Stimulated activated CD8-positive, alpha-beta memory T cell treated with anti-CD3 and anti-CD28 coated beads, Interleukin-7, amount 100 ng/mL, for 24 hours (primary cell): ENCODE results near the gene RAET1L.
"Not testable (repeated sequence)": the region's sequence is repeated elsewhere in the genome, so short reads cannot be mapped to it uniquely, and the experiment has no call there.

Source experiments
- DNase-seq: peaks from one replicate; pipeline ENCODE4 v3.0.0-alpha.2; 2020; ENCODE audit warnings: low read depth

The RAET1L gene

DNA sequence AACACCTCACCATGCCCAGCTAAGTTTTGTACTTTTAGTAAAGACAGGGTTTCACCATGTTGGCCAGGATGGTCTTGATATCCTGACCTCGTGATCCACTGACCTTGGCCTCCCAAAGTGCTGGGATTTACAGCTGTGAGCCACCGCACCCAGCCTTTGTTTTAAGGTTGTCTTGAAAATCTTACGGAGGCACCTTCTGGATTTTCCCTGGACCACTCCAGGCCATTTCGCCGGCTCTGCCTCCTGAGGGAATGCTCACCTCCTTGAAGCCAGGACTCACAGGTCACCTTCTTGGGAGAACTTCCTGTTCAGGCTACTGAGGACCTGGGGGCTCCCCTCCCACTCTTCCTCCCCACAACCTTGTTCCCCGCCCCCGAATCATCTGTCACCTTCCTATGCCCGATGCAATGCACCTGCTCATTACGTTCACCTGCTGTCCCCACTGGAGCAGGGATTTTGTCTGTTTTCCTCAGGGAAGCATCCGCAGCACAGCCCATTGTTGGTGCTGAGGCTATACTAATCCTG lies 19.4 kb upstream of the RAET1L start:
- DNase-seq, result no peak

DNA sequence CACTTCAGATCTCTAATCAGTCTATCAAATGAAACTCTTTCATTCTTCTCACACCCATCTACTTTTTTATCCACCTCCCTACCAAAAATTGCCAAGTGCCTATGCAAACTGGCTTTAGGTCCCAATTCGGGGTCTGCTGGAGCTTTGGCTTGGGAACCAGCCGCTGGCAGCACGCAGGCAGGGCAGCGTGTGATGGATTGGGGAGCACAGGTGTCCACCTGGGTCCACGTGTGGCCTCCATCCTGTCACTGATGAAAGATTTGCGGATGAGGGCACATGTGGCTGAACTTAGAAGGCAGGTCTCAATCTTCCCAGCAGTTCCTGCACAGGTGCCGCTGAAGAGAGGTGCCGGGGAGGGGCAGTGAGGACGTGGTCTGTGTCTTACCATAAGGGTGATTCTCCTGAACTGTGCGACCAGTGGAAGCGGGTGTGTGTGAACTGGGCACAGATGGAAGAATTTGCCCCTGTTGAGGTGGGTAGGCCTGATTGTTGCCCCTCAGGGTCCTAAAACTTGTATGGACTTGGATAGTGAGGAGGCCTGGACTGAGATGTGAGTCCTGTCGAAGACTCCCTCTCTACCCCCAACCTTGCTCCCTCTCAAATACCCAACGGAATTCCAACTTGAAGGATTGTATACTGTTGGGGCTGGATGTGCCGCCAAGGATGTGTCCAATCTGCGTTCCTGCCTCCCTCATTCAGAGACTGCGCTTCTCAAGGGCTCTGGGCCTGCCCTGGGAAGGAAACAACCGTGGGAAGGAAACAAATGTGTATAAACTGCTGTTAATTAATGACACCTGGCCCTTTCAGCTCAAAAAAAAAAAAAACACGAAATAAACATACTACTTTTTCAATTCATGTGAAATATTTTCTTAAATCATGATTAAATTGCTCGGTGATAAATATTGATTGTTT lies 18.4 kb upstream of the RAET1L start:
- DNase-seq, result no peak

- no peak for DNase-seq
Measured at GRCh38 chr6:150043096-150043495, 17.8 kb upstream of the RAET1L start.

DNA sequence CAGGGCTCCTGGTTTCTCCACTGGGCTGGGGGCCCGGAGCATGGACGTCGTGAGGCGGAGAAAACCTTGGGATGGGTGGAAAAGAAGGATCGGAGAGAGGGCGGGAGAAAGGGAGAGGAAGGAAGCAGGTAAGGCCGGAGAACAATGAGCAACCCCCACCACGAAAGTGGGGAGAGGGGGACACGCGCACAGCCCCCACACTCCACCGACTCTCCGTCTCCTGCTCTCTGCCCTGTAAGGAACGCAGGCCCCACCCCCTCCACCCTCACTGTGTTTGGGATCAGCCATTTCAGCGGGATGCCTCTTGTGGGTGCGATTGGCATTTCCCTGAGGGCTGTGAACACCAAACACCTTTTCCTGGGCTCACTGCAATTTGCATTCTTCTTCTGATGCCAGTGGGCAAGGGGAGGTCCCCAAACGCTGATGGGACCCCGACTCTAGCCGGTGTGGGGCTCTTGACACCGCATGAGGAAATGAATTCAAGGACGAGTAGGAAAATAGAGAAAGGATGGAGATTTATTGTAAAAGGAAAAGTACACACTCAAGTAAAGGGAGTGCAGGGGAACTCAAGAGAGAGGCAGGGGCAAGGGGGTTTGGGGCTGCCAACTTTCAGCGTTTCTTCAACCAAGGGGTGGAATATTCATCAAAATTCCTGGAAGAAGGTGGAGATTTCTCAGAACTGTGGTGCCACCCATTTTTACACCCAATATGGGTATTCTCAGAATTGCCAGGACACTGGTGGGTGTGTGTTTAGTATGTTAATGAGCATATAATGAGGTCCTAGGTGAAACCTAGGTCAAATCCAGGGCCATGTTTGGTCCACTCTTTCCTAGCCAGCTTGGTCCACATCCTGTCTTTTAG lies 13.1 kb upstream of the RAET1L start:
- DNase-seq, result no peak

DNA sequence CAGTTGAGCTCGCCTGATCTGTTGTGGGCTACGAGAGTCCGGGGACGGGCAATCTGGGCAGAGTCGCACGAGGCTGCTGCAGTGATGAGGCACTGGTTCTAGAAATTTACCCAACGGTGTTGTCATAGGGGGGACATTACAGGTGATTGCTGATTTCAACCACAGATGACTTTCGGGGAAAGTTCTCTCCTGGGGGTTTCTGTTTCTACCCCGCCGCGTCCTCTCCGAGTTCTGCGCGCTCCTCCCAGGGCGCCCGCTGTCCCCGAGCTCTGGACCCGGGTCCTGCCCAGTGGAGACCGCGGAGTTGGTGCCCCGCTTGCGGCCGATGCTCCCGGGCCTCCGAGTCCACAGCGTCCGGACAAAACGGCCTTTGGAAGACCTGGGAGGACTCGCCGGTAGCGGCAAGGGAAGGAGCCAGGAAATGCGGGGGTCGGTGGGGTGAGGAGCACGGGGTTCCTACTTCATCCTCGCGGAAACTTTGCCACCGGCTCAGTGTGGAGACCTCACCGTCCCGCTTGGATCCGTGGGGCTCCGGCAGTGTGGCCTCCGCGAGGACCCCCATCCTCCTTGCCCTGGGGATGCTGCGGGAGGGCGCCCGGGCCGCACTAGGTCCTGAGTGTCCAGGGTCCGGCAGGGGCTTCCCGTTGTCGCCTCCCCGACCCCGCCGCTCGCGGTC lies 12.3 kb upstream of the RAET1L start:
- no peak for DNase-seq

GRCh38 chr6:150036081-150036480 lies 10.7 kb upstream of the RAET1L start:
- DNase-seq, result no peak

GRCh38 chr6:150033207-150033771 lies 8.0 kb upstream of the RAET1L start:
- DNase-seq, result no peak

DNA sequence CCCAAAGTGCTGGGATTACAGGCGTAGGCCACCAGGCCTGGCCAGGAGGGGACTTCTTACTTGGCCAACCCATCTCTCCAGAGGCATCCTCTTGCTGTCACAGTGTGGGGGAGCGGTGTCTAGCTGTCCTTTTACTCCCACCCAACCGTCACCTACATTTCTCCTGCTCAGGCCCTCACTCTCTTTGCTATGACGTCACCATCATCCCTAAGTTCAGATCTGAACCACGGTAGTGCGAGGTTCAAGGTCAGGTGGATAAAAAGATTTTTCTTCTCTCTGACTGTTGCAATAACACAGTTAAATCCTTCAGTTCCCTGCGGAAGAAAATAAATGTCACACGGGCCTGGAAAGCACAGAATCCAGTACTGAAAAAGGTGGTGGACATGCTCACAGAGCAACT lies 7.3 kb upstream of the RAET1L start:
- no peak for DNase-seq

DNA sequence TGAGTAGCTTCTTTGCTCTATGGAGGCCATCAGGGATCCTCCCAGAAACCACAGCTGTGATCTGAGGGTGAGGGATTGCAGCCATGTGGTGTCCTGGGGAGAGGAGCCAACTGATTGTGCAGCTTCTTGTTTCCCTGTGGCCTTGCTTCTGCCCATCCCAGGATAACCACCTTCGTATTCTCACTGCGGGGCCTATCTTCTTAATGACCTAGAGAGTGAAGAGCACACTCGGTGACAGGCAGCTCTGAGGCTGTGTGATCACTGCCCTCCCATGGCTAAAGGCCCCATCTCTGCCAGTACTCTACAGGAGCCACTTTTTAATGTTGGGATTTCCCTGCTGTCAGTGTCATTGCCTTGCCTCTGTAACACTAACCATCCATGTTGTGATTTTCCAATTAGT lies 5.3 kb upstream of the RAET1L start:
- DNase-seq, result no peak

- DNase-seq, result no peak
Measured at GRCh38 chr6:150029749-150030148, 4.4 kb upstream of the RAET1L start.

DNA sequence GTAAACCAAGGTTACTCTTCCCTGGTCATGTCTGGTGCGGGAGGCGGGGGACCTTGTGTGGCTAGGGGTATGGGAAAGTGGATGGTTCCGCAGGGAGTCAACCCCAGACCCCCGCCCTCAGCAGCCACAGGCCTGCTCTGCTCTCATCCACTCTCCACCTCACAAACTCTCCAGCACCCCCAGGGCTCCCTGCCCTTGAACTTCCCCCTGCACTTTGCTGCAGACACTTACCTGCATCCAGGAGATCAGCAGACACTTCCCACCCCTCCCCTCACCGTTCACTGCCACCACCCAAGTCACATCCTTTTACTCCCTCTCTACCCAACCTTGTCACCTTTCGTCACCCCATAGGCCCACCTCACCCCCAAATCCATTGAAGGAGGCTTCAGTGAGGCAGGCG lies 3.9 kb upstream of the RAET1L start:
- no peak for DNase-seq

- DNase-seq, result no peak
Measured at GRCh38 chr6:150028799-150029198, 3.5 kb upstream of the RAET1L start.

GRCh38 chr6:150027806-150028565 lies 2.7 kb upstream of the RAET1L start:
- no peak for DNase-seq

DNA sequence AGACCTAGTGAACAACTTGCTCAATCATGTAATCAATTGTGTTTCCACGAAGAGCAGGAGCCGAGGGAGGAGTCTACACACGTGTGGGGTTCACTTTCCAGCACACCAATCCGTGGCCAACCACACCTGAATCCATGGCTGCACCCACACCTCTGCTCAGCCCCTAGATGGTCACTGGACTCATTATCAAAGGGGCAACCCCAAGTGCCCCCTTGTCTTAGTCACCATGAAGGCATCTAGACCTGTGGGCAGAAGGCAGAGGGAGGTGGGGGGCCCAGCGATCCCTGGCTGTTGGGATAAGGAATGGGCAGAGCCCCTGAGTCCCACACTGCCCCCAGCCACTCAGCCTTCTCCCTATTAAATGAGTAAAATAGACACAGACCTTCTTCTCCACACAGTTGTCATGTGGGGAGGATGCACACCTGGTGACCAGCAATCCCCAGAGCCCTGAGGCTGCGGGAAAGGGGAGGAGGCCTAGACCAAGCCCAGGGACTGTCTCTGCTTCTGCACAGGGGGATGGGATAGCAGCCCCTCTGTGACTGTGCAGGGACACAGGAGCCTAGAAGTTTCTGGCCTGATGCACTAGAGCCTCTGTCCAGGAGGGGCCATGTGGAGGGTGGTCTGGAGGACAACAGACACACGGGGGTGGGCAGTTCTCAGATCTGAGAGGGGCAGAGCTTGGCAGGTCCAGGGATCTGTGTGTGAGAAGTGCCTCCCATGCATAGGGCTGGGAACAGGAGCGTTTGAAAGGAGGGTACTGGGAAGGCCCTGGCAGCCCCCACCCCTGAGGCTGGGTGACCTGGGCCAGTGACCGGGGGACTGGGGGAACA lies 1.9 kb upstream of the RAET1L start:
- no peak for DNase-seq

- DNase-seq, result no peak
Measured at GRCh38 chr6:150024646-150025155, 631 bp downstream of the RAET1L start.

GRCh38 chr6:150024021-150024420 lies 1.3 kb downstream of the RAET1L start:
- not testable (repeated sequence) for DNase-seq

GRCh38 chr6:150021870-150022269 lies 3.5 kb downstream of the RAET1L start:
- not testable (repeated sequence) for DNase-seq

DNA sequence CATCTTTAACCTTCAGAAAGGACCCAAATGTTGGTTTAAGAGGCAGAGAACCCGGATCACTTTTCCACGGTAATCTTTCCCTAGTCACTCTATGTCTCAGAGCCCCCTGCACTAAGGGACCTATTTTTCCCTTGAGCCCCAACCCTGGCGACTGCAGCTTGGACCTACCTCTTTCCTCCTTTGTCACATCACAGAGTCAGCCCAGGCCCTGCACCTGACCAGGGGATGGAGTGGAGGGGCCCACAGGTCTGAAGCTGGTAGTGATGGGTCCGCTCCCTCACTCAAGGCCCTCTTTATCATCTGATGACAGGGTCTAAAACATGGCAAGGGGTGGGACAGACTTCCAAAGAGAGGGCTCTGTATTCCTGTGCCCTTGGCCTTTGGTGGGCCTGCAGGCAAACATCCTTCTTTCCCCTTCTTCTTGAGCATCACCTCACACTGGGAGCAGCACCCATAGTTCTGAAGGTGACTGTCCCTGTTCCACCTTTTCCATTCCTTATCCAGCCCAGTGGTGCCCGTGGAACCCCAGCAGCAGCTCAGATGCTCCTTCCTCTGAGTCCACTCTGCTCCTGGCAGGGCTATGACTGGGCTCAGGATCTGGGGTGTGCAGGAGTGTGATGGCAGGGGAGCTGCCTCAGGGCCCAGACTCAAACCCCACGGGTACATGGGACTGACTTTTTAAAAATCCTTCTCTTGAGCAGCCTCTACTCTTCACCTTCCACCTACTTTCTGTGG lies 6.3 kb downstream of the RAET1L start:
- no peak for DNase-seq

DNA sequence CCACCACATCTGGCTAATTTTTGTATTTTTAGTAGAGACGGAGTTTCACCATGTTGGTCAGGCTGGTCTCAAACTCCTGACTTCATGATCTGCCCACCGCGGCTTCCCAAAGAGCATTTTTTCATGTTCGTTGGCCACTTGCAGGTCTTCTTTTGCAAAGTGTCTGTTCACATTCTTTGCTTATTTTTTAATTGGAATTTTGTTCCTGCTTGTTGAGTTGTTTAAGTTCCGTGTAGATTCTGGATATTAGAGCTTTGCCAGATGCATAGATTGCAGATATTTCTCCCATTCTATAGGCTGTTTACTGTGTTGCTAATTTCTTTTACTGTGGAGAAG lies 8.2 kb downstream of the RAET1L start:
- not testable (repeated sequence) for DNase-seq
